Body of pancreas (tissue), 4 donors: ENCODE results near the gene CMSS1.

Source experiments
- CTCF ChIP-seq, 7 experiments: fragments of 450-650 bp in 4 of 7; fragments of 200-600 bp in 3 of 7; sonication (generic) in 3 of 7; IDR thresholded peaks; one replicate each; pipeline ENCODE4 v1.5.1; 2016 to 2019; ENCODE audit warnings: antibody characterized with exemption in 7 of 7
- POLR2A ChIP-seq, 3 donors: fragments of 450-650 bp; IDR thresholded peaks; one replicate each; pipeline ENCODE4 v1.6.1; 2016; ENCODE audit warnings: antibody characterized with exemption in 3 of 3, mild to moderate bottlenecking in 2 of 3

GRCh38 chr3:100063929-100064461 is 246.3 kb downstream of the CMSS1 start:
- TF ChIP-seq CTCF (IDR thresholded peaks at IDR 0.05), result no peak
- no peak for TF ChIP-seq POLR2A (IDR thresholded peaks at IDR 0.05)
